Fibroblast of lung (primary cell): ENCODE data around the gene IP6K1. TPM values are rescaled to one million over a fixed set of nuclear protein-coding genes. Genes with fewer than 3 reads are reported as not detected.
"Not testable (repeated sequence)": the region's sequence is repeated elsewhere in the genome, so short reads cannot be mapped to it uniquely, and the experiment has no call there.

ENCODE experiments used
- DNase-seq, 2 donors: peaks; one replicate each; pipeline versions ENCODE4 v3.0.0 to v3.0.0-alpha.2; 2010; ENCODE audit warnings: low read depth in 2 of 2
- H2AFZ ChIP-seq: 2 replicates; pipeline ENCODE4 v1.5.1; 2012; ENCODE audit warnings: low read length, control low read depth, inconsistent platforms
- H3K27ac ChIP-seq: 2 replicates; pipeline ENCODE4 v1.5.1; 2011; ENCODE audit warnings: low read length, control low read depth; ENCODE audit not compliant: insufficient read depth
- H3K27me3 ChIP-seq: 2 replicates; pipeline ENCODE4 v1.5.1; 2011; ENCODE audit warnings: mild to moderate bottlenecking, low read length; ENCODE audit not compliant: control insufficient read depth, insufficient read depth
- H3K36me3 ChIP-seq: 2 replicates; pipeline ENCODE4 v1.5.1; 2011; ENCODE audit warnings: low read length; ENCODE audit not compliant: control insufficient read depth, insufficient read depth
- H3K4me1 ChIP-seq: 2 replicates; pipeline ENCODE4 v1.5.1; 2011; ENCODE audit warnings: low read length; ENCODE audit not compliant: control insufficient read depth, insufficient read depth; ENCODE audit errors: extremely low read depth
- H3K4me2 ChIP-seq: 2 replicates; pipeline ENCODE4 v1.5.1; 2011; ENCODE audit warnings: low read length, control low read depth; ENCODE audit not compliant: insufficient read depth; ENCODE audit errors: extremely low read depth
- H3K4me3 ChIP-seq, 4 experiments: fragments of 200-600 bp in 1 of 4; sonication (generic) in 1 of 4; replicated peaks in 1 of 4; 2 replicates each; pipeline ENCODE4 v1.5.1; 2011 to 2016; ENCODE audit warnings: low read length in 4 of 4, low read depth in 3 of 4, mild to moderate bottlenecking in 3 of 4, control low read depth in 2 of 4, inconsistent platforms in 1 of 4, mixed read lengths in 1 of 4; ENCODE audit not compliant: insufficient read depth in 1 of 4; ENCODE audit errors: control extremely low read depth in 1 of 4
- H3K79me2 ChIP-seq: 2 replicates; pipeline ENCODE4 v1.5.1; 2012; ENCODE audit warnings: mild to moderate bottlenecking, low read length, inconsistent platforms; ENCODE audit not compliant: control insufficient read depth, insufficient read depth
- H3K9ac ChIP-seq: 2 replicates; pipeline ENCODE4 v1.5.1; 2011; ENCODE audit warnings: mild to moderate bottlenecking, low read length, control low read depth; ENCODE audit not compliant: insufficient read depth
- H3K9me3 ChIP-seq: 2 replicates; pipeline ENCODE4 v1.5.1; 2012; ENCODE audit warnings: low read depth, low read length; ENCODE audit not compliant: control insufficient read depth, insufficient read depth
- H4K20me1 ChIP-seq: 2 replicates; pipeline ENCODE4 v1.5.1; 2011; ENCODE audit warnings: low read length; ENCODE audit not compliant: control insufficient read depth, insufficient read depth; ENCODE audit errors: extremely low read depth
- CTCF ChIP-seq, 2 donors: IDR thresholded peaks in 1 of 2; conservative IDR thresholded peaks in 1 of 2; 1 replicate in 1 of 2; 2 replicates in 1 of 2; pipeline ENCODE4 v1.5.1; 2011 to 2012; ENCODE audit warnings: low read length in 2 of 2, control low read depth in 1 of 2, inconsistent platforms in 1 of 2, low read depth in 1 of 2, mild to moderate bottlenecking in 1 of 2
- EZH2 ChIP-seq: IDR thresholded peaks from 2 replicates; pipeline ENCODE4 v1.5.1; 2012; ENCODE audit warnings: low read length, control low read depth, mild to moderate bottlenecking; ENCODE audit errors: missing control alignments
- polyA plus RNA-seq, 2 donors: library from polyadenylated mRNA; depleted of rRNA in 1 of 2; stranded (reverse) in 1 of 2; unstranded in 1 of 2; fragments of >200 nt; gene quantifications; 2 replicates each; pipeline ENCODE4 v1.2.1, GENCODE V29; 2011 to 2012; ENCODE audit warnings: missing spikeins in 1 of 2
- total RNA-seq: library from RNA; depleted of rRNA; stranded (reverse); fragments of >200 nt; gene quantifications from 2 replicates; pipeline ENCODE4 v1.2.1, GENCODE V29; 2014

The IP6K1 gene
- total and polyA plus RNA-seq, 2 donors (not counting 1 experiment from before 2014, with no cell fraction given), result 30.2 to 45.4 TPM

- peak overlapping the region; percentile 77 to 94 (median 87) for H3K4me3 ChIP-seq
- H2AFZ ChIP-seq, result peak overlapping the region; percentile 82
- H3K9ac ChIP-seq, result peak overlapping the region; percentile 80
- peaks cover 13% of the 10 kb centered on the region for H3K79me2 ChIP-seq
- peak overlapping the region; percentile 77 for H3K4me2 ChIP-seq
- not testable (repeated sequence) for H4K20me1 ChIP-seq, H3K36me3 ChIP-seq, H3K4me1 ChIP-seq, H3K27me3 ChIP-seq, DNase-seq, H3K9me3 ChIP-seq
- peak overlapping the region; percentile 67 for H3K27ac ChIP-seq
These were observed 96.3 kb downstream of the IP6K1 start for GRCh38 chr3:49689908-49690624.

- peaks cover 13% of the 10 kb centered on the region for H3K79me2 ChIP-seq
- TF ChIP-seq EZH2, result no peak
- peak; percentile 30 to 46 for TF ChIP-seq CTCF (conservative IDR thresholded peaks at IDR 0.05 in 1 of 2, IDR thresholded peaks at IDR 0.05 in 1 of 2; ENCODE audit: low read depth in 1 of 2, low read length in 2 of 2)
- peak within 1 kb of the TSS; percentile 80 for H3K9ac ChIP-seq
- peak within 1 kb of the TSS; percentile 97 for H2AFZ ChIP-seq
- H3K4me2 ChIP-seq, result peak within 1 kb of the TSS; percentile 90
- H4K20me1 ChIP-seq, result no peaks in the 10 kb centered on the region
- H3K27me3 ChIP-seq, result no peaks in the 10 kb centered on the region
- peak within 1 kb of the TSS; percentile 67 for H3K27ac ChIP-seq
- peak within 1 kb of the TSS; percentile 77 to 94 (median 87) for H3K4me3 ChIP-seq
- no peaks in the 10 kb centered on the region for H3K9me3 ChIP-seq
- peak; percentile 90 to 92 for DNase-seq
- no peaks in the 10 kb centered on the region for H3K4me1 ChIP-seq
- H3K36me3 ChIP-seq, result no peaks in the 10 kb centered on the region
These were observed 97.1 kb downstream of the IP6K1 start, which contains the start of the genes MST1 and RNF123 for GRCh38 chr3:49689046-49689907. Gene MST1, minus strand, starts transcription at chr3:49689474. Its CDS starts 783 bp downstream, at chr3:49688691. Gene RNF123, plus strand, starts transcription at chr3:49689557. Its CDS starts 1,609 bp downstream, at chr3:49691166.

GRCh38 chr3:49688338-49689045 lies 97.8 kb downstream of the IP6K1 start:
- not testable (repeated sequence) for H4K20me1 ChIP-seq, H3K9me3 ChIP-seq, H3K36me3 ChIP-seq, H3K27ac ChIP-seq, H3K4me1 ChIP-seq, DNase-seq, H3K27me3 ChIP-seq, H2AFZ ChIP-seq, H3K9ac ChIP-seq
- Histone ChIP-seq H3K79me2 (peaks cover 13% of the 10 kb centered on the region), H3K4me3 (peak overlapping the region; percentile 77 to 94 (median 87)), H3K4me2 (peak overlapping the region; percentile 23)

GRCh38 chr3:49687424-49687795 lies 98.9 kb downstream of the IP6K1 start:
- not testable (repeated sequence) for H3K36me3 ChIP-seq, H3K27me3 ChIP-seq, H3K4me3 ChIP-seq, H4K20me1 ChIP-seq, H2AFZ ChIP-seq, DNase-seq, H3K4me1 ChIP-seq, H3K4me2 ChIP-seq, H3K9ac ChIP-seq, H3K9me3 ChIP-seq, H3K27ac ChIP-seq
- H3K79me2 ChIP-seq, result peaks cover 13% of the 10 kb centered on the region

GRCh38 chr3:49686769-49687423 lies 99.4 kb downstream of the IP6K1 start:
- H3K36me3 ChIP-seq, H3K4me1 ChIP-seq, H2AFZ ChIP-seq, H3K9ac ChIP-seq, H3K4me2 ChIP-seq, H4K20me1 ChIP-seq, H3K27me3 ChIP-seq, H3K27ac ChIP-seq, H3K9me3 ChIP-seq: not testable (repeated sequence)
- peak overlapping the region in 1 of 4 experiments; percentile 28 for H3K4me3 ChIP-seq
- peaks cover 13% of the 10 kb centered on the region for H3K79me2 ChIP-seq
- DNase-seq, result peak; percentile 28 to 56
